Esophagus squamous epithelium (tissue), 5 donors: ENCODE data around the gene SPATC1L. TPM values are rescaled to one million over a fixed set of nuclear protein-coding genes. Genes with fewer than 3 reads are reported as not detected.

Source experiments
- DNase-seq: peaks from one replicate; lab custom pipeline; 2025; lab: John Stamatoyannopoulos, UW
- H3K27ac ChIP-seq, 4 donors: fragments of 200-600 bp; sonication (generic); one replicate each; pipeline ENCODE4 v1.5.1; 2016 to 2019; ENCODE audit warnings: mild to moderate bottlenecking in 1 of 4
- H3K27me3 ChIP-seq, 4 donors: fragments of 200-600 bp; sonication (generic); 1 replicate in 3 of 4; 2 replicates in 1 of 4; pipeline versions ENCODE4 v1.5.1 to v1.6.0; 2017 to 2021; ENCODE audit warnings: antibody characterized with exemption in 1 of 4
- H3K36me3 ChIP-seq, 3 donors: fragments of 200-600 bp; sonication (generic); one replicate each; pipeline ENCODE4 v1.5.1; 2016 to 2019
- H3K4me1 ChIP-seq, 3 donors: fragments of 200-600 bp; sonication (generic); one replicate each; pipeline ENCODE4 v1.5.1; 2017 to 2019
- H3K4me3 ChIP-seq, 4 donors: fragments of 200-600 bp; sonication (generic); 1 replicate in 3 of 4; 2 replicates in 1 of 4; pipeline ENCODE4 v1.5.1; 2016 to 2019; ENCODE audit warnings: mild to moderate bottlenecking in 2 of 4, moderate library complexity in 1 of 4
- H3K9me3 ChIP-seq, 3 donors: fragments of 200-600 bp; sonication (generic); one replicate each; pipeline ENCODE4 v1.5.1; 2016 to 2019
- CTCF ChIP-seq, 6 experiments: fragments of 450-650 bp in 4 of 6; fragments of 200-600 bp in 2 of 6; sonication (generic) in 2 of 6; IDR thresholded peaks; one replicate each; pipeline ENCODE4 v1.5.1; 2016 to 2019; ENCODE audit warnings: antibody characterized with exemption in 6 of 6, mild to moderate bottlenecking in 4 of 6, moderate library complexity in 4 of 6
- POLR2A ChIP-seq, 4 donors: fragments of 450-650 bp; IDR thresholded peaks; one replicate each; pipeline ENCODE4 v1.6.1; 2017; ENCODE audit warnings: antibody characterized with exemption in 4 of 4, mild to moderate bottlenecking in 4 of 4, moderate library complexity in 3 of 4
- WGBS, 2 donors: methylation state at CpG; one replicate each; pipeline ENCODE4 v1.1.5; 2018; 5-methylcytosine and 5-hydroxymethylcytosine counted together
- intact Hi-C: fragments of 100-400 bp; cut with DNase I; formaldehyde crosslinking; loops from one replicate; pipeline ENCODE4 v1.15.0; 2022
- total RNA-seq, 4 donors: library from RNA; depleted of rRNA; stranded (reverse); fragments of >200 nt; gene quantifications; one replicate each; pipeline ENCODE4 v1.1.0, GENCODE V29; 2016
- donor health status: DM: yes; HTN: yes; CAD: no.

SPATC1L gene
- 1 to 10 TPM; 4.0 to 7.2 (median 6.3) TPM for total RNA-seq

- peaks cover 0 to 17% (median 9%) of the 10 kb centered on the region in 3 donors for H3K4me1 ChIP-seq
- 0 to 10% methylated on average over 1 to 6 of the region's 24 CpGs for WGBS, 2 donors
- peak within 1 kb of the TSS; percentile 70 to 88 (median 86) for H3K27ac ChIP-seq
- H3K27me3 ChIP-seq = no peaks in the 10 kb centered on the region
- H3K36me3 ChIP-seq = peaks cover 0 to under 1% (median 0%) of the 10 kb centered on the region in 3 donors
- H3K9me3 ChIP-seq = no peaks in the 10 kb centered on the region
- intact Hi-C loops = no loop called here
- DNase-seq = no peak
- TF ChIP-seq POLR2A (IDR thresholded peaks at IDR 0.05) = no peak
- TF ChIP-seq CTCF (IDR thresholded peaks at IDR 0.05) = no peak
- peak within 1 kb of the TSS; percentile 44 to 81 (median 63) for H3K4me3 ChIP-seq
Observed at GRCh38 chr21:46183910-46184624, at the start of gene SPATC1L. TSS of gene SPATC1L (minus strand) at chr21:46184459. CDS start at chr21:46182816, 1,643 bp downstream.

- Histone ChIP-seq H3K27ac (peak overlapping the region; percentile 83 to 96 (median 90)), H3K36me3 (peaks cover 0 to 34% (median 3%) of the 10 kb centered on the region in 3 donors), H3K4me1 (peaks cover 20 to 47% (median 28%) of the 10 kb centered on the region in 3 donors), H3K27me3 (no peaks in the 10 kb centered on the region), H3K4me3 (peak overlapping the region; percentile 67 to 98 (median 75)), H3K9me3 (no peaks in the 10 kb centered on the region)
- no peak for DNase-seq
- intact Hi-C loops = loop anchor here (5.0 to 10.0 kb wide), 2 partner anchors 52 to 95 kb away; partner anchors contain the start of genes C21orf58 and PCNT
- TF ChIP-seq POLR2A (IDR thresholded peaks at IDR 0.05) = no peak
- no peak for TF ChIP-seq CTCF (IDR thresholded peaks at IDR 0.05)
- WGBS, 2 donors = 84 to 90% methylated on average over 3 to 6 of the region's 6 CpGs
Observed at GRCh38 chr21:46229923-46230260, 45.6 kb upstream of the SPATC1L start.

GRCh38 chr21:46229133-46229922 is 45.1 kb upstream of the SPATC1L start:
- DNase-seq = no peak
- Histone ChIP-seq H3K27me3 (no peaks in the 10 kb centered on the region), H3K36me3 (peaks cover 0 to 34% (median 0%) of the 10 kb centered on the region in 3 donors), H3K27ac (peak overlapping the region; percentile 83 to 96 (median 90)), H3K9me3 (no peaks in the 10 kb centered on the region), H3K4me3 (peak overlapping the region; percentile 67 to 98 (median 75)), H3K4me1 (peaks cover 20 to 53% (median 28%) of the 10 kb centered on the region in 3 donors)
- intact Hi-C loops = loop anchor here (10.0 kb wide), 1 partner anchor 95 kb away; the partner anchor contains the start of genes C21orf58 and PCNT
- WGBS, 2 donors = 12 to 18% methylated on average over 6 to 15 of the region's 72 CpGs
- peak; percentile 20 to 63 (median 58) for TF ChIP-seq CTCF (IDR thresholded peaks at IDR 0.05)
- TF ChIP-seq POLR2A (IDR thresholded peaks at IDR 0.05) = no peak

DNA sequence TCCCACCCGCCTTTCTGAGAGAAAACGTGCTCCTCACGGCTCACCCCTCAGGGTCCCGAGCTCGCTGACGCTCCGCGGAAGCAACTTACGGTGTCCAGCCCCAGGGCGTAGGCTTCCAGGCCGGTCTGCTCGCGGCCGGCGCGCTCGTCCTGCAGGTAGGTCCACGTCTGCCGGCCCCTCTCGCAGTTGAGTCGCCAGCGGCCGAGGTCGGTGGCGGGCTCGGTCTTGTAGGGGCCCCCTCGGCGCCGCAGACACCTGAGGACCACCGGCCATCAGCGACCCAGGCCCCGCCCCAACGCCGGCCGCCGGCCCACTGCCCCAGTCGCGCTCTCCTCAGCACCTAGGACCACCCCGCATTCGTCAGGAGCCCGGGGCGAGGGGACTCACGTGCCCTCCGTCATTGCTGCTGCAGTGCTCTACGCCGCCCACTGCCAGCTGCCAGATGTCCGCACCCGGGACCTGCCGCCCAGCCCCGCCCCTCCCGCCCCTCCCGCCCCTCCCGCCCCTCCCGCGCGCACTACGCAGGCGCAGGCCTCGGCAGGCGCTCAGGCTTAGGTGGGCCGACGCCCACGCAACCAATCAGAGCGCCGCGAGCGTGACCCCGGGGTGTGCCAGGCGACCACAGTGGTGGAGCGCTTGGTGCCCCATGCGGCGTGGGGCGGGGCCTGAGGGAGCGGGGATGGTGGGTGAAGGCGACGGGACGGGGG is 44.2 kb upstream of the SPATC1L start, which contains the start of gene LSS:
Gene LSS, minus strand, starts transcription at position 430 of the 707 bp plus-strand sequence. Its CDS starts 29 bp downstream, at position 401.
- peak within 1 kb of the TSS; percentile 83 to 96 (median 94) for H3K27ac ChIP-seq
- peaks cover 20 to 54% (median 28%) of the 10 kb centered on the region in 3 donors for H3K4me1 ChIP-seq
- H3K27me3 ChIP-seq = no peaks in the 10 kb centered on the region
- H3K36me3 ChIP-seq = peaks cover 0 to 29% (median 0%) of the 10 kb centered on the region in 3 donors
- intact Hi-C loops = loop anchor here (10.0 kb wide), 1 partner anchor 96 kb away; the partner anchor contains the start of genes C21orf58 and PCNT
- DNase-seq = peak; percentile 92
- H3K9me3 ChIP-seq = no peaks in the 10 kb centered on the region
- WGBS, 2 donors = 0 to 1% methylated on average over 3 to 19 of the region's 77 CpGs
- no peak for TF ChIP-seq CTCF (IDR thresholded peaks at IDR 0.05)
- TF ChIP-seq POLR2A (IDR thresholded peaks at IDR 0.05) = peak in 2 of 4 donors; percentile 52 to 85
- peak within 1 kb of the TSS; percentile 67 to 98 (median 75) for H3K4me3 ChIP-seq
